NCI-H128 (cell line): Measurements from ENCODE around the gene DNMT3L.
"Not testable (repeated sequence)": the region's sequence is repeated elsewhere in the genome, so short reads cannot be mapped to it uniquely, and the experiment has no call there.

Experiments used
- DNase-seq: peaks from one replicate; lab custom pipeline; 2025; ENCODE audit not compliant: unreplicated experiment; lab: John Stamatoyannopoulos, UW

The DNMT3L gene

DNA sequence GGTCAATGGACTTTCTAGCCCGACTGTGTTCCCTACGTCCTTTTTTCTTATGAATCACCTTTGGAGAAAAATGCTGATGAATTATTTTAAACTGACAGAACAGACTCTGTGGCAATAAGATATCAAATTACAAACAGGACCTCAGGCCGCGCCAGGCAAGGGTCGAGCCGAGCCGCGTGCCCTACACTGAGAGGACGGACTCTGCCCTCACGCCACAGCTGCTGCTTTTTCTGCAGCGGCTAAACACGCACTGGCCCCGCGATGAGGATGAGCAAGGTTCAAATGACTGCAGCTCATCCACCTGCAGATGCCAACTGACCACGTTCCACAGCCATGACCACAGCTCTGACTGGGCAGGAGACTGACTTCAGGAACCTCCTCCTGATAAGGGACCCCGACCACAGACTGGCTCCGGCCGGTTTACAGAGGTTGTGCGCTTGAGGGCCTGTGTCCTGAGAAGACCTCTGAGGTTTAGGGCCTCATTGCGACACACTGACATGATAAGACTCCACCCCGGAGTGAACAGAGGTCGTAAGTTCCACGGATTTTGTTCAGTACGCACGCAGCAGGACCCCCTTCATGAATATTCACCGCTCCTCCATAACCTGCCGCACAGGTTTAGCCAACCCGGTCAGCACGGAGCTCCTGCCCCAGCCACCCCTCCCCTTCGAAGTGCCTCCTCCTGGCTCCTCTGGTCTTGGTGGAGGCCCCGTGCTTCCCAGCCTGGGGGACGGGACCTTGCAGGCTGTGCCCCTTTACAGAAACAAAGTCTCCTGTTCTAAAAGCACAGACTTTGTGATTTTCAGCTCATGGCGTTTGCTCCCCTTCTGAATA is 12.3 kb downstream of the DNMT3L start:
- not testable (repeated sequence) for DNase-seq

- not testable (repeated sequence) for DNase-seq
Observed at GRCh38 chr21:44247904-44248303, 13.8 kb downstream of the DNMT3L start.

- not testable (repeated sequence) for DNase-seq
Observed at GRCh38 chr21:44243980-44244379, 17.7 kb downstream of the DNMT3L start.

DNA sequence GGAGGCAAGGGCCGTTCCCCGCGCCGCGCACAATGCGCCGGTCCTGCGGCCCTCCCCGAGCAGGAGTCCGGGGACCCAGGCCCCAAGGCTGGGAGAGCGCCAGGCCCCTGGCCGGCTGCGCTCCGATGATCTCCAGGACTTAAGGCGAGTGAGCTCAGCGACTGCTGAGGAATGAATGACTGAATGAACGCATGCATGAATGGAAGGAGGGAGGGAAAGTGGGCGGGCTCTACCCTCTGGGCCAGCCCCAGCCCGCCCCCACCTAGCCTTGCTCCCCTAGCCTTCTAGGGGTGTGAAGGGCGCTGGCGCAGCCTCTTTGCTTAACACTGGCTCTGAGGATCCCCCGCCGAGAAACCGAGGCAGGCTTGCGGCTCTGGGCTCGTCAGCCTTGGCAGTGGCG is 20.4 kb downstream of the DNMT3L start:
- DNase-seq: not testable (repeated sequence)

- DNase-seq: not testable (repeated sequence)
Observed at GRCh38 chr21:44240842-44241241, 20.9 kb downstream of the DNMT3L start, which contains the start of gene ICOSLG. Gene ICOSLG, minus strand, starts transcription at chr21:44240943. Its CDS starts 126 bp downstream, at chr21:44240817.

- DNase-seq: not testable (repeated sequence)
Observed at GRCh38 chr21:44240353-44240752, 21.3 kb downstream of the DNMT3L start.

DNA sequence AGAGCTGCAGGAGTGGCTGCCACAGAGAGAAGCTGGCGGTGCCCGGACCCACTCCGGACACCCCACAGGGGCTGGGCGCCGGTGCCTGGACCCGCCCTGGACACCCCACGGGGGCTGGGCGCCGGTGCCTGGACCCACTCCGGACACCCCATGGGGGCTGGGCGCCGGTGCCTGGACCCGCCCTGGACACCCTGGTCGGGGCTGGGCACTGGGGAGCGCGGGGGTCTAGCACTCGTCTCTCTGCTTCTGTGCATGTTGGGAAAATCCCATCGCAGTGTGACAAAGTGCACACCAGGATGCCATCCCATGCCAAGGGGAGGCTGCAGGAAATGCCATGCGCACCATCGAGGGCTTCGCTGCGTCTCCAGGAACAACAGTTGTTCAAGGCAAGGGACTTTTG is 32.1 kb downstream of the DNMT3L start:
- not testable (repeated sequence) for DNase-seq

DNA sequence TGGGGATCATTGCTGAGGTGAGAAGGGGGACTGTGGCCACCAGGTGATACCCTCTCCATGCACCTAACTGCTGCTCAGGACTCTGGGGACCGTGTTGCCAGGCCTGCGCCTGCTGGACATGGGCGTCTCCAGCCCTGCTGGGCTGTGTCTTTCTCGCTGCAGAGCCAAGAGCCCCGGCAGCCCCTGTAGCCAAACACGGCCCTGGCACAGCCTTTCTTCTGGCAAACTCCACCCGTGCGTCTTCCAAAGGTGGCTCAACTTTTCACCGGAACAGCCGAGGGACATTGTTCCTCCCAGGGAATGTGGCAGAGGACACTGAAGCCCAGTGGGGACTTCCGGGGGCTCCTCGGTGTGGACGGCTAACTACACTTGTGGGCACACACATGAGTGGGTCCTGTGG is 33.6 kb downstream of the DNMT3L start:
- not testable (repeated sequence) for DNase-seq

DNA sequence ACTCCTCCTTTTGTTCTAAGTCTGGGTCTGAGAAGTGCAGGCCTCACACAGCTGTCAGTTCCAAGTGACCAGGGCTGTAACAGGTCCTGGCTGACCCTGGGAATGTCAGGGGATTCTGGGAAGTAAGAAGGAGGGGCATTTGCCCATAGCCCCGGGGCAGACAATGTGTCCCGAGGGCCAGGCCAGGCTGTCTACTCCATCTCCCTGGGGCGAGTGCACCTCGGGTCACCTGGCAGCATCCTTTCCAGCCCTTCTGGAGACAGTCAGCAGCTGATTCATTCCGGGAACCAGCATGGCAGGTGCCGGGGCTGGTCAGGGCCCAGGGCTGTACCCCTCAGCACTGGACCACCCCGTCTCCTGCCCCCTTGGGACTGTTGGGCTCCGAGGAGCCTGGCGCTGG is 34.1 kb downstream of the DNMT3L start:
- DNase-seq: not testable (repeated sequence)

- DNase-seq: not testable (repeated sequence)
Observed at GRCh38 chr21:44225605-44226004, 36.1 kb downstream of the DNMT3L start.

DNA sequence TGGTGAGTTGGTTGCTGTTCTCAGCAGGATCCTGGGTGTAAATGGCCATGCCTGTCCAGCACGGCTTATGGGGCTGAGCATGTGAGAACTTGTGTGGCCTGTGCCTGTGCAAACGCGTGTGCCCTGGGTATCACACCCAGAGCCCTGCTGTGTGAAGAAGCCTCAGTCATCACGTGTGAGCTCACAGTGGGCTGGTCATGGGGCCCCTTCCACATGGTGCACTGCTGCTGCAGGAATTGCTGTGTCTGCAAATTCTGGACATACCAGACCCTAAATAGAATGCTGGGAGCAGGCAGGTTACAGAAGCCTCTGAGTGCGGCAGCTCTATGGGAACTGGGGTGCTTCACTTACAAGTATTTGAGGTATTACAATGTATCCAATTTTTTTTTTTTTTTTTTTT is 38.4 kb downstream of the DNMT3L start:
- DNase-seq: not testable (repeated sequence)

DNA sequence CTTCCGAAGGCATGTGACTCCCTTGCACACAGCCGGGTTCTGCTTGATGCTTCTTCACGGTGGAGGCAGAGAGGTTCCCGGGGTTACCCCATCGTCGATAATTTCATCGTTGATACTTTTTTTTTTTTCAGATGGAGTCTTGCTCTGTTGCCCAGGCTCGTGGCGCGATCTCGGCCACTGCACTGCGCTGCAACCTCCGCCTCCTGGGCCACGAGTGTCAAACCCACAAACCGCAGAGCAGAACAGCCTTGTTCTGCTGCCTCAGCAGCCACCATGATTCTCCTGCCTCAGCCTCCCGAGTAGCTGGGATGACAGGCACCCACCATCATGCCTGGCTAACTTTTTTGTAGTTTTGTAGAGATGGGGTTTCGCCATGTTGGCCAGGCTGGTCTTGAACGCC is 41.0 kb downstream of the DNMT3L start:
- not testable (repeated sequence) for DNase-seq

DNA sequence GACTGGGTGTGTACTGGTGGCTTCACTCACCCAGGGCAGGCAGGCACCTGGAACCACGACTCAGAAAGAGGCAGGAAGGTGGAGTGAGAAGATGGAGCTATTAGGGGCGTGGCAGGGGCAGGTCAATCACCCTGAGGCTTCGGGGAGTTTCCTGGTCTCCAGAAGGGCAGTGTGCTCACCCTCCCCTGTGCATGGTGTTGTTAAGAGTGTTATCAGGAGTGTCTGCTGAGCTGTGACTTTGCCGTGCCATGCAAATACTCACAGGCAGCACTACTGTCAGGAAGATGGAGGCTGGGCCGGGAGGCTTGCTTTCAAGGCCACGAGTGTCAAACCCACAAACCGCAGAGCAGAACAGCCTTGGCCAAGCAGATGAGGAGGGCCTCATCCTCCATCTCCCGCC is 43.2 kb downstream of the DNMT3L start:
- DNase-seq: not testable (repeated sequence)

GRCh38 chr21:44211978-44212377 is 49.7 kb downstream of the DNMT3L start:
- not testable (repeated sequence) for DNase-seq

DNA sequence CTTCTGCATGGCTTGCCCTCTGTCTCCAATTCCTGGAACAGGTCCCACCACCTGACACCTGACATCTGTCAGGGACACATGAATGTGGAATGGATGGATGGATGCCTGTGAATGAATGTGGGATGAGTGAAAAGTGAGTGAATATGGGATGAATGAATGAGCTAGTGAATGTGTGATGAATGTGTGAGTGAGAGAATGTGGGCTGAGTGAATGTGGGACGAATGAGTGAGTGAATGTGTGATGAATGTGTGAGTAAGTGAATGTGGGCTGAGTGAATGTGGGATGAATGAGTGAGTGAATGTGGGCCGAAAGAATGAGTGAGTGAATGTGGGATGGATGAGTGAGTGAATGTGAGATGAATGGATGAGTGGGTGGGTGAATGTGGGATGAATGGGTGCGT is 50.1 kb downstream of the DNMT3L start:
- not testable (repeated sequence) for DNase-seq

DNA sequence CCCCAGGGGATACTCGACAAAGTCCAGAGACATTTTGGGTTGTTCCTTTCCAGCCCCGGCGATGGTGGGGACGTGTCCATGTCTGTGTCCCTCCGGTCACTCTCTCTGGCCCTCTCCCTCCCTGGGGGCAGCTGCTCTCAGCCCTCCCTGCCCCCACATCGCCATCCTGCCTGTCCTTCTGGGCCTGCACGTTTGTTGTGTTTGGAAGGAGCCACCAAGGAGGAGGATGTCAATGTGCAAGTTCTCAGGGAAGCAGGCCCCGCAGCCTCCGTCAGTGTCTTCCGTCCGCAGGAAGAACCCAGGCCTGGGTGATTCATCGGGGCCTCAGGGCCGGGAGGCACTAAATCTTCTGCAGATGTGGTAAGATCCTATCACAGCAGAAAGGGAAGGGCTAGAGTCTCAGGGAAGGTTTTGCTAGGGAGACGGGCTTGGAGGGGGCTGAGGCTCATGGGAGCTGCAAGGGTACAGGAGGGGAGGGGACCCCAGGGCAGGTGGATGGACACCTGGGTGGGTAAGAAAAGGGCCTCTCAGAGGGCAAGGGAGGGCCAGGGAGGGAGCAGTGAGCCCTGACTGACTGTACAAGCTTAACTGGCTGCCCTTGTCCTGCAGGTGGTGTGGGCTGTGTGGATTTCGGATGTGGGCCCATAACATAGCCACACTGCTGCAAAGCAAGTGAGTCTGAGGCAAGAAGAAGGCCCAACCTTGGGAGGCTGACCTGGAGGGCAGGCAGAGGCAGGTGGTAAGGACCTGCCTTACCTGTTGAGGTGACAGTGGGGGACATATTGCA is 53.6 kb downstream of the DNMT3L start:
- DNase-seq: not testable (repeated sequence)

DNA sequence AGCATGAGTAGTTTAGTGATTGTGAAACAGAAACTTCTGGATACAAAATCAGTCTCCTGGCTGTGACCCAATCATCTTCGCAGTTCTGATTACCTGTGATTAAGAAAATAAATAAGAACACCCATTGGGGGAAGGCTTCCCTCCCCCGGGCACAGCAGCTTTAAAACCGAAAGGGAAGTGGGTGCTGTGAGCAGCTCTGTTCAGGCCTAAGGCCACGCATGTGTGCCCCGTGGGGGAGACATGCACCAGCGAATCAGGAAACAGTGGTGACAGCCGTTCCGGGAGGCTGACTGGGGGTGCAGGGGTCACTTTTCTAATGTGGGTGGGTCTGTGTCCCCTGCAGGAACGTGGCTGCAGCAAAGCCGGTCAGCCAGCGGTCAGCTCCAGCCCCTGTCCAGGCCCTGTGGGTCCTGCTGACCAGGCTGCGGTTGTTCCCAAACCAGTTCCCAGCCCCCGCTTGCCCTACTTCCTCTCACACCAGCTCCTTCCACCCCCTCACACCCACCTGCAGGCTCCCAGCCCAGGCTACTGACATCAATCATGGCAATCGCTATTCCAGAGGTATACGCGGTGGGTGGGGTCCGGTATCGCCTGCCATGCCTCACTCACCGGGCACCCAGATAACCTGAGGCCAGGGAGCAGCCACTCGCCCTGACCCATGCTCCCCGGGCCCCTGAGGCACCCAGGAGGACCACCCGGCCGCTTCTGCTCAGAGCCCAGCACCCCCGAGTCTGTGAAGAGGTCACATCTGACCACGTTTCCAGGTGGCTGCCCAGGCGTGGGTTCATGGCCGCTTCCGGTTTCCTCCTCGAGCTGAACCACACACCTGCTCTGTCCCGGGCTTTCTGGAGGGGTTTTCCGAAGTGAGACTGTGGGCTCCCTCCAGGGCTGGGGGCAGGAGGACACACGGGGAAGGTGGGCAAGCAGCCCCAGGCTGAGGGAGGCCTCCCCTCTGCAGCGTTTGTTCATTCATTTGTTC is 54.7 kb downstream of the DNMT3L start:
- not testable (repeated sequence) for DNase-seq

DNA sequence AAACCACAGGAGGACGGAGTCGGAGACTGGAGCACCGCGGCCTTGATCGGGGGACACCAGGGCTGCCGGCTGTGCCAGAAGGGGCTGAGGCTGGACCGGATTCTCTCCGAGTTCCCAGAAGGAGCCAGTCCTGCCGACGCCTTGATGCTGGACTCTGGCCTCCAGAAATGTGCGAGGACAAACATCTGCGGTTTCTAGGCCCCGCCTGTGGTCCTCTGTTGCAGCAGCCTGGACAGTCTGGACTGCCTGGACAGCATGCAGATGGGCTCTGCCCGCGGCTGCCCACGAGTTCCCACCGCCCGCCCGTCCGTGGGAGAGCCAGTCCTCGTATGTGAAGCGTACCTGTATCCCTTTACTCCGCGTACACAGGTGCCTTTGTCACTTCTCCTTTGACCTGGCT is 55.5 kb downstream of the DNMT3L start:
- DNase-seq: not testable (repeated sequence)

DNA sequence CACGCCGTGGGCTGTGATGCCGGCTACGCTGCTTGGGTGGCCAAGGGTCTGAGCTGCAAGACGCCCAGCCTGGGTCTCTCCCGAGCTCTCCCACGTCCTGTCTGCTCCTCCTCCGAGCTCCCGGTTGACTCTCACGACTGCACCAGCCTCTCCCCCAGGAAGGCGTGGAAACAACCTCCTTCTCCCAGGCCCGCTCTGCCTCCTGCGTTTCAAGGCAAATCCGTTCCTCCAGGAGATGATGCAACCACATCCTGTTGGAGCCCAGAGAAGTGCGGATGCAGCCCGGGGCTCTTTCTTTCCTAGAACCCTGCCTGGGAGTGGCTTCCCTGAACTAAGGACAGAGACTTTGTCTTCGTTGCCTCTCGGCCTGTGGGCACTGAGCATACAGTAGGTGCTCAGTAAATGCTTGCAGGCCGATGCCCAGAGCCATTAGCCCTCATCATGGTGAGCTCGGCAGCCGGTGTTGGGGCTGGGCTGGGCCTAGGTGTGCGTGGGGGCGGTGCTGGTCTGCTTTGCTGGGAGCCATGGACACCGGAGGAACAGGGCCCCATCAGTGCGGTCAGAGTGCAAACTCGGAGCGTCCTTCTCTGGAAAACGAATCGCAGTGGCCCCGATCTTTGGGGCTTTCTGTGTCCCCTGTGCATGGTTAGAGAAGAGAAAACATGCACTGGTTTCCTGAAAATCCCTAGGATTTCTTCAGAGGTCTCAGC is 59.0 kb downstream of the DNMT3L start:
- DNase-seq: not testable (repeated sequence)

- DNase-seq: not testable (repeated sequence)
Observed at GRCh38 chr21:44199997-44200396, 61.7 kb downstream of the DNMT3L start.
